ENCODE results near the gene LBH.

DNA sequence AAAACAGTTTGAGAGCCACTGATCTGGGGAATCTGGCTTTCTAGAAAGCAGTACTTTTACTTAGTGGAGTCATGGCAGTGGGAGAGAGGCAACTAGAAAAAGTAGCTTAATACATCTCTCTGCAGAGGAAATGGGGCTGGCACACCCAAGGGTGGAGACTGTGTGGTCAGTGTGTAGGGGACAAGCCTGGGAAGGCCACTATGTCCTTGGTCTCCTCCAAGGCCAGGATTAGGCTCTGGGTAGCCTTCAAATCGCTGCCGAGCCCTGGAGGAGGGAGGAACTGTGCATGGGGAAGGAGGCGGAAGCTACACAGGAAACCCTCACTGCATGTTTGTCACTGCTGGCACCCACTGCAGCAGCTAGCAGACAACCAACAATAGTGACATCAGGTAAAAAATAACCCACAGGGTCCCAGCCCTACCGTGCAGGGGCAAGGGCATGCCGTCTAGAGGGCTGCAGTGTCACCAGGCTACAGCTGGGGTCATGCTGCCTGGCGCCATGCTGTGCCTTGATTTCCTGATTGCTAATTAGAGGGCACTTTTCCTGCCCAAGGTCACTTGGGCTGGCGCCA is 34.8 kb downstream of the LBH start:
- no peak for TF ChIP-seq POLR2A (IDR thresholded peaks at IDR 0.05; ENCODE audit: extremely low read depth, insufficient read length)
- TF ChIP-seq, protein P1, sequence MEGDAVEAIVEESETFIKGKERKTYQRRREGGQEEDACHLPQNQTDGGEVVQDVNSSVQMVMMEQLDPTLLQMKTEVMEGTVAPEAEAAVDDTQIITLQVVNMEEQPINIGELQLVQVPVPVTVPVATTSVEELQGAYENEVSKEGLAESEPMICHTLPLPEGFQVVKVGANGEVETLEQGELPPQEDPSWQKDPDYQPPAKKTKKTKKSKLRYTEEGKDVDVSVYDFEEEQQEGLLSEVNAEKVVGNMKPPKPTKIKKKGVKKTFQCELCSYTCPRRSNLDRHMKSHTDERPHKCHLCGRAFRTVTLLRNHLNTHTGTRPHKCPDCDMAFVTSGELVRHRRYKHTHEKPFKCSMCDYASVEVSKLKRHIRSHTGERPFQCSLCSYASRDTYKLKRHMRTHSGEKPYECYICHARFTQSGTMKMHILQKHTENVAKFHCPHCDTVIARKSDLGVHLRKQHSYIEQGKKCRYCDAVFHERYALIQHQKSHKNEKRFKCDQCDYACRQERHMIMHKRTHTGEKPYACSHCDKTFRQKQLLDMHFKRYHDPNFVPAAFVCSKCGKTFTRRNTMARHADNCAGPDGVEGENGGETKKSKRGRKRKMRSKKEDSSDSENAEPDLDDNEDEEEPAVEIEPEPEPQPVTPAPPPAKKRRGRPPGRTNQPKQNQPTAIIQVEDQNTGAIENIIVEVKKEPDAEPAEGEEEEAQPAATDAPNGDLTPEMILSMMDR (IDR thresholded peaks at IDR 0.05; ENCODE audit: low read depth, low read length): no peak
- TF ChIP-seq MAX (IDR thresholded peaks at IDR 0.05; ENCODE audit: low read depth, low read length): no peak
- no peak for TF ChIP-seq MYC (IDR thresholded peaks at IDR 0.05; ENCODE audit: low read depth, low read length)
